HCT116 (cell line): Measurements from ENCODE around the gene RAC2. TPM values are rescaled to one million over a fixed set of nuclear protein-coding genes. Genes with fewer than 3 reads are reported as not detected.

ENCODE experiments used
- ATAC-seq: fragments of 200-7000 bp; cut with Tn5 transposase; 2 replicates; pipeline ENCODE4 v1.9.1; 2020; ENCODE audit warnings: mild to moderate bottlenecking, moderate library complexity
- BruUV-seq: library from RNA; stranded (reverse); fragments of 400-500 nt; replicated peaks from 2 replicates; lab custom pipeline; 2021; lab: Mats Ljungman, UMichigan
- CTCF ChIA-PET: fragments of 300-600 bp; sonication (Branson Sonifier 250); formaldehyde crosslinking; loops from one replicate; lab custom pipeline; 2021; ENCODE audit warnings: antibody characterized with exemption; lab: Charles Lee
- POLR2A ChIA-PET: fragments of 300-600, 350-600 bp; sonication (Branson Sonifier 250); formaldehyde crosslinking; loops from one replicate; lab custom pipeline; 2021; ENCODE audit warnings: antibody characterized with exemption; lab: Charles Lee
- RAD21 ChIA-PET, 2 experiments: fragments of 300-600 bp; sonication (Branson Sonifier 250); formaldehyde crosslinking; loops; one replicate each; lab custom pipeline; 2023; ENCODE audit warnings: low total read pairs in 2 of 2; ENCODE audit not compliant: uncharacterized antibody in 2 of 2, unreplicated experiment in 2 of 2, low non-redundant PET in 1 of 2; lab: Charles Lee
- DNase-seq: peaks from one replicate; pipeline ENCODE4 v3.0.0-alpha.2; 2010; ENCODE audit warnings: low read depth, low spot score
- H2AFZ ChIP-seq: fragments of 200-600 bp; shearing (Covaris generic), sonication (generic); 2 replicates; pipeline ENCODE4 v1.6.1; 2017; ENCODE audit warnings: low read depth, mixed run types, mixed read lengths, antibody characterized with exemption, low read length; ENCODE audit not compliant: poor library complexity, severe bottlenecking
- H3K27ac ChIP-seq: 2 replicates; pipeline ENCODE4 v1.5.1; 2012; ENCODE audit warnings: low read depth, low read length
- H3K27me3 ChIP-seq: fragments of 200-600 bp; sonication (generic); 2 replicates; pipeline ENCODE4 v1.6.1; 2016; ENCODE audit warnings: mixed run types, low read length, mixed read lengths; ENCODE audit not compliant: insufficient read depth
- H3K36me3 ChIP-seq, 2 experiments: fragments of 200-500 bp in 1 of 2; fragments of 200-600 bp in 1 of 2; sonication (Bioruptor generic) in 1 of 2; sonication (generic) in 1 of 2; 2 replicates each; pipeline versions ENCODE4 v1.5.1 to v1.6.1; 2014 to 2016; ENCODE audit warnings: low read length in 2 of 2, inconsistent platforms in 1 of 2, mixed read lengths in 1 of 2, mixed run types in 1 of 2; ENCODE audit not compliant: insufficient read depth in 2 of 2, control insufficient read depth in 1 of 2
- H3K4me1 ChIP-seq, 2 experiments: fragments of 200-600 bp in 1 of 2; sonication (generic) in 1 of 2; 2 replicates each; pipeline versions ENCODE4 v1.5.1 to v1.6.1; 2012 to 2017; ENCODE audit warnings: low read length in 2 of 2, inconsistent platforms in 1 of 2, mild to moderate bottlenecking in 1 of 2, mixed read lengths in 1 of 2, mixed run types in 1 of 2, moderate library complexity in 1 of 2; ENCODE audit not compliant: insufficient read depth in 2 of 2, control insufficient read depth in 1 of 2
- H3K4me2 ChIP-seq: fragments of 200-600 bp; sonication (generic); 2 replicates; pipeline ENCODE4 v1.6.1; 2017; ENCODE audit warnings: mixed run types, low read length, mixed read lengths
- H3K4me3 ChIP-seq, 2 experiments: fragments of 200-600 bp in 1 of 2; sonication (generic) in 1 of 2; replicated peaks in 1 of 2; 2 replicates each; pipeline ENCODE4 v1.5.1; 2011 to 2016; ENCODE audit warnings: low read length in 2 of 2, control low read depth in 1 of 2, low read depth in 1 of 2, mild to moderate bottlenecking in 1 of 2, mixed read lengths in 1 of 2, mixed run types in 1 of 2
- H3K79me2 ChIP-seq: fragments of 200-600 bp; sonication (generic); 2 replicates; pipeline ENCODE4 v1.6.1; 2017; ENCODE audit warnings: mild to moderate bottlenecking, mixed run types, low read length, moderate library complexity, mixed read lengths; ENCODE audit not compliant: insufficient read depth
- H3K9ac ChIP-seq: fragments of 200-600 bp; sonication (generic); 2 replicates; pipeline ENCODE4 v1.6.1; 2016; ENCODE audit warnings: low read length, mixed read lengths
- H3K9me2 ChIP-seq: fragments of 200-600 bp; sonication (generic), shearing (Covaris generic); 2 replicates; pipeline ENCODE4 v1.6.1; 2017; ENCODE audit warnings: mixed run types, mild to moderate bottlenecking, moderate library complexity; ENCODE audit not compliant: insufficient read depth
- H3K9me3 ChIP-seq, 2 experiments: fragments of 200-500 bp in 1 of 2; fragments of 200-600 bp in 1 of 2; sonication (Bioruptor generic) in 1 of 2; sonication (generic) in 1 of 2; 2 replicates each; pipeline ENCODE4 v1.6.1; 2014 to 2017; ENCODE audit warnings: low read length in 2 of 2, mixed read lengths in 2 of 2, inconsistent platforms in 1 of 2, low read depth in 1 of 2, mild to moderate bottlenecking in 1 of 2, mixed run types in 1 of 2, moderate library complexity in 1 of 2; ENCODE audit not compliant: control insufficient read depth in 1 of 2, insufficient read depth in 1 of 2
- H4K20me1 ChIP-seq: fragments of 200-600 bp; sonication (generic), shearing (Covaris generic); 2 replicates; pipeline ENCODE4 v1.6.1; 2017; ENCODE audit warnings: mixed run types, mild to moderate bottlenecking, moderate library complexity; ENCODE audit not compliant: insufficient read depth
- CBX3 ChIP-seq: IDR thresholded peaks from 2 replicates; pipeline ENCODE4 v1.6.1; 2012; ENCODE audit warnings: low read depth
- ELF1 ChIP-seq: IDR thresholded peaks from 2 replicates; pipeline ENCODE4 v1.6.1; 2012; ENCODE audit warnings: low read depth, borderline replicate concordance
- EZH2 ChIP-seq: fragments of 200-600 bp; sonication (generic); IDR thresholded peaks from 2 replicates; pipeline ENCODE4 v1.6.1; 2017; ENCODE audit warnings: antibody characterized with exemption, mixed run types
- EZH2phosphoT487 ChIP-seq: fragments of 200-600 bp; IDR thresholded peaks from 2 replicates; pipeline ENCODE4 v1.6.1; 2018; ENCODE audit warnings: antibody characterized with exemption, borderline replicate concordance
- FOSL1 ChIP-seq: IDR thresholded peaks from 2 replicates; pipeline ENCODE4 v1.6.1; 2012; ENCODE audit warnings: low read depth
- JUND ChIP-seq: IDR thresholded peaks from 2 replicates; pipeline ENCODE4 v1.6.1; 2012
- POLR2A ChIP-seq: IDR thresholded peaks from 2 replicates; pipeline ENCODE4 v1.7.0; 2011; ENCODE audit warnings: borderline replicate concordance; ENCODE audit not compliant: insufficient read depth, insufficient read length; ENCODE audit errors: extremely low read depth
- POLR2AphosphoS5 ChIP-seq: IDR thresholded peaks from 2 replicates; pipeline ENCODE4 v1.6.1; 2011; ENCODE audit warnings: mild to moderate bottlenecking, low read depth, low read length, moderate library complexity
- RAD21 ChIP-seq: IDR thresholded peaks from 2 replicates; pipeline ENCODE4 v1.6.1; 2012; ENCODE audit warnings: low read depth, mild to moderate bottlenecking
- SIN3A ChIP-seq: IDR thresholded peaks from 2 replicates; pipeline ENCODE4 v1.6.1; 2012; ENCODE audit warnings: low read depth
- SP1 ChIP-seq: IDR thresholded peaks from 2 replicates; pipeline ENCODE4 v1.6.1; 2012; ENCODE audit warnings: low read depth
- SRF ChIP-seq: IDR thresholded peaks from 2 replicates; pipeline ENCODE4 v1.6.1; 2012; ENCODE audit warnings: low read depth
- TCF7L2 ChIP-seq: IDR thresholded peaks from 2 replicates; pipeline ENCODE4 v1.7.0; 2011; ENCODE audit warnings: borderline replicate concordance, inconsistent platforms; ENCODE audit not compliant: insufficient read depth, insufficient read length; ENCODE audit errors: extremely low read depth
- YY1 ChIP-seq: IDR thresholded peaks from 2 replicates; pipeline ENCODE4 v1.6.1; 2011; ENCODE audit warnings: low read length, low read depth, moderate library complexity, mild to moderate bottlenecking; ENCODE audit not compliant: insufficient replicate concordance; ENCODE audit errors: extremely low read depth
- ZNF274 ChIP-seq: fragments of 200-500 bp; sonication (Bioruptor generic); IDR thresholded peaks from 2 replicates; pipeline ENCODE4 v1.6.1; 2014; ENCODE audit warnings: mild to moderate bottlenecking, low read depth, low read length, inconsistent platforms
- intact Hi-C: fragments of 100-400 bp; cut with micrococcal nuclease; formaldehyde crosslinking; loops from 2 replicates; pipeline ENCODE4 v1.10.0; 2022
- total RNA-seq: library from RNA; stranded (reverse); gene quantifications from one replicate; pipeline ENCODE4 v1.2.1, GENCODE V29; 2021; ENCODE audit not compliant: unreplicated experiment
- TF ChIP-seq, protein P1 (sequence below): IDR thresholded peaks from 2 replicates; pipeline ENCODE4 v1.6.1; 2011; ENCODE audit warnings: mild to moderate bottlenecking, low read length, moderate library complexity; ENCODE audit not compliant: insufficient replicate concordance; ENCODE audit errors: extremely low read depth
- TF ChIP-seq, protein P2 (sequence below): IDR thresholded peaks from 2 replicates; pipeline ENCODE4 v1.6.1; 2012
- TF ChIP-seq, protein P3 (sequence below): IDR thresholded peaks from 2 replicates; pipeline ENCODE4 v1.6.1; 2012

The RAC2 gene
- total RNA-seq, 1 experiment from 2014 or later, result 62.0 TPM

DNA sequence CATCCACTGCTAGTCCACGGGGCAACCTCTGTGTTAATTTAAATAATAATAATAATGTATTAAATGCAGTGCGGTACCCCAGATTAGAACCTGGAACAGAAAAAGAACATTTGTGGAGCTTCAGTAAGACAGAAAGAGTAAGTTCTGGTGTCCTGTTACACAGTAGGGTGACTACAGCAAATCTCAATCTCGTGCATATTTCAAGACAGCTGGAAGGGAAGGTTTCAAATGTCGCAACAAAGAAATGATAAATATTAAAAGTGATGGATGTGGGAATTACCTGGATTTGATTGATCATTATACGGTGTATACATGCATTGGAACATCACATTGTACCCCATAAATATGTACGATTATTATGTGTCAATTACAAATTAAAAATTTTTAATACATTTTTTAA lies 1.7 kb upstream of the RAC2 start:
- no peak overlapping the region for H3K4me2 ChIP-seq
- H4K20me1 ChIP-seq, result no peaks in the 10 kb centered on the region
- H3K79me2 ChIP-seq, result peaks cover 7% of the 10 kb centered on the region; the same call in 1 of the 2 replicates
- TF ChIP-seq POLR2AphosphoS5 (no peak), TCF7L2 (no peak), ELF1 (no peak), JUND (no peak), CBX3 (no peak), POLR2A (no peak), SIN3A (no peak), SP1 (no peak), YY1 (no peak), FOSL1 (no peak), EZH2phosphoT487 (no peak), EZH2 (no peak), RAD21 (no peak), ZNF274 (no peak), SRF (no peak)
- TF ChIP-seq, protein P1, sequence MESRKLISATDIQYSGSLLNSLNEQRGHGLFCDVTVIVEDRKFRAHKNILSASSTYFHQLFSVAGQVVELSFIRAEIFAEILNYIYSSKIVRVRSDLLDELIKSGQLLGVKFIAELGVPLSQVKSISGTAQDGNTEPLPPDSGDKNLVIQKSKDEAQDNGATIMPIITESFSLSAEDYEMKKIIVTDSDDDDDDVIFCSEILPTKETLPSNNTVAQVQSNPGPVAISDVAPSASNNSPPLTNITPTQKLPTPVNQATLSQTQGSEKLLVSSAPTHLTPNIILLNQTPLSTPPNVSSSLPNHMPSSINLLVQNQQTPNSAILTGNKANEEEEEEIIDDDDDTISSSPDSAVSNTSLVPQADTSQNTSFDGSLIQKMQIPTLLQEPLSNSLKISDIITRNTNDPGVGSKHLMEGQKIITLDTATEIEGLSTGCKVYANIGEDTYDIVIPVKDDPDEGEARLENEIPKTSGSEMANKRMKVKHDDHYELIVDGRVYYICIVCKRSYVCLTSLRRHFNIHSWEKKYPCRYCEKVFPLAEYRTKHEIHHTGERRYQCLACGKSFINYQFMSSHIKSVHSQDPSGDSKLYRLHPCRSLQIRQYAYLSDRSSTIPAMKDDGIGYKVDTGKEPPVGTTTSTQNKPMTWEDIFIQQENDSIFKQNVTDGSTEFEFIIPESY, result no peak
- TF ChIP-seq, protein P2, sequence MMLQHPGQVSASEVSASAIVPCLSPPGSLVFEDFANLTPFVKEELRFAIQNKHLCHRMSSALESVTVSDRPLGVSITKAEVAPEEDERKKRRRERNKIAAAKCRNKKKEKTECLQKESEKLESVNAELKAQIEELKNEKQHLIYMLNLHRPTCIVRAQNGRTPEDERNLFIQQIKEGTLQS, result no peak
- TF ChIP-seq, protein P3, sequence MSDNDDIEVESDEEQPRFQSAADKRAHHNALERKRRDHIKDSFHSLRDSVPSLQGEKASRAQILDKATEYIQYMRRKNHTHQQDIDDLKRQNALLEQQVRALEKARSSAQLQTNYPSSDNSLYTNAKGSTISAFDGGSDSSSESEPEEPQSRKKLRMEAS, result no peak
- no peaks in the 10 kb centered on the region for H3K9me2 ChIP-seq
- H3K4me1 ChIP-seq, result peaks cover 11 to 35% of the 10 kb centered on the region in 2 experiments
- H3K27me3 ChIP-seq, result no peaks in the 10 kb centered on the region
- no peak overlapping the region for H3K9ac ChIP-seq
- POLR2A ChIA-PET, result no interaction called here
- ATAC-seq (no peak), DNase-seq (no peak)
- RAD21 ChIA-PET, result no interaction called here
- H3K4me3 ChIP-seq, result no peak overlapping the region
- no peak overlapping the region for H3K27ac ChIP-seq
- no TSS peak for BruUV-seq
- no peaks in the 10 kb centered on the region for H3K9me3 ChIP-seq
- H3K36me3 ChIP-seq, result no peaks in the 10 kb centered on the region
- CTCF ChIA-PET, result no interaction called here
- intact Hi-C loops, result no loop called here
- H2AFZ ChIP-seq, result no peak overlapping the region
